Naive thymus-derived CD4-positive, alpha-beta T cell (primary cell): ENCODE data around the gene NFKB2. TPM values are rescaled to one million over a fixed set of nuclear protein-coding genes. Genes with fewer than 3 reads are reported as not detected.
A peak's percentile ranks its signal among the peaks of the same experiment; 100 is the strongest.

Source experiments
- ATAC-seq: fragments of 150-1000 bp; cut with Tn5 transposase; 2 replicates; pipeline ENCODE4 v1.10.0; 2021; ENCODE audit warnings: mild to moderate bottlenecking, moderate library complexity
- CTCF ChIA-PET: fragments of 350-600 bp; sonication (Branson Sonifier 250); formaldehyde crosslinking; loops from one replicate; lab custom pipeline; 2021; ENCODE audit warnings: antibody characterized with exemption; lab: Charles Lee
- POLR2A ChIA-PET: fragments of 350-600 bp; sonication (Branson Sonifier 250); formaldehyde crosslinking; loops from one replicate; lab custom pipeline; 2021; ENCODE audit warnings: antibody characterized with exemption, inconsistent platforms; lab: Charles Lee
- DNase-seq, 9 donors: peaks; one replicate each; pipeline versions ENCODE4 v3.0.0 to v3.0.0-alpha.2; 2020 to 2022; ENCODE audit warnings: mixed read lengths in 1 of 9
- H3K27ac ChIP-seq: one replicate; pipeline ENCODE4 v1.7.0; 2013; ENCODE audit warnings: mild to moderate bottlenecking, low read depth, low read length, moderate library complexity
- H3K27me3 ChIP-seq, 2 donors: one replicate each; pipeline ENCODE4 v1.7.0; 2013; ENCODE audit warnings: low read length in 2 of 2, mild to moderate bottlenecking in 2 of 2, moderate library complexity in 2 of 2; ENCODE audit not compliant: control insufficient read depth in 2 of 2, insufficient read depth in 2 of 2
- H3K36me3 ChIP-seq, 3 experiments: 1 replicate in 2 of 3; 2 replicates in 1 of 3; pipeline ENCODE4 v1.7.0; 2013; ENCODE audit warnings: low read length in 3 of 3, mild to moderate bottlenecking in 3 of 3, moderate library complexity in 1 of 3; ENCODE audit not compliant: insufficient read depth in 3 of 3, control insufficient read depth in 2 of 3
- H3K4me1 ChIP-seq, 2 donors: one replicate each; pipeline ENCODE4 v1.7.0; 2013; ENCODE audit warnings: low read length in 2 of 2, mild to moderate bottlenecking in 2 of 2, moderate library complexity in 1 of 2; ENCODE audit not compliant: control insufficient read depth in 2 of 2, insufficient read depth in 2 of 2
- H3K4me3 ChIP-seq: 2 replicates; pipeline ENCODE4 v1.7.0; 2013; ENCODE audit warnings: mild to moderate bottlenecking, low read length
- H3K9me3 ChIP-seq, 3 experiments: 1 replicate in 2 of 3; 2 replicates in 1 of 3; pipeline ENCODE4 v1.7.0; 2013; ENCODE audit warnings: low read length in 3 of 3; ENCODE audit not compliant: control insufficient read depth in 2 of 3
- H3K27ac Mint-ChIP-seq, 9 donors: one replicate each; pipeline ENCODE4 v1.8.0; 2020 to 2022; ENCODE audit warnings: mixed read lengths in 9 of 9, mild to moderate bottlenecking in 8 of 9, moderate library complexity in 5 of 9, inconsistent platforms in 2 of 9
- H3K27me3 Mint-ChIP-seq, 5 donors: one replicate each; pipeline ENCODE4 v1.8.0; 2021 to 2022; ENCODE audit warnings: mixed read lengths in 5 of 5, mild to moderate bottlenecking in 1 of 5
- H3K36me3 Mint-ChIP-seq, 5 donors: one replicate each; pipeline ENCODE4 v1.8.0; 2020 to 2022; ENCODE audit warnings: mixed read lengths in 5 of 5, mild to moderate bottlenecking in 3 of 5, inconsistent platforms in 1 of 5
- H3K4me1 Mint-ChIP-seq, 7 donors: one replicate each; pipeline ENCODE4 v1.8.0; 2020 to 2022; ENCODE audit warnings: mixed read lengths in 7 of 7, mild to moderate bottlenecking in 3 of 7, inconsistent platforms in 1 of 7
- H3K4me3 Mint-ChIP-seq, 10 donors: one replicate each; pipeline ENCODE4 v1.8.0; 2020 to 2022; ENCODE audit warnings: mild to moderate bottlenecking in 10 of 10, mixed read lengths in 10 of 10, moderate library complexity in 6 of 10, inconsistent platforms in 2 of 10
- H3K9me3 Mint-ChIP-seq, 11 donors: one replicate each; pipeline ENCODE4 v1.8.0; 2020 to 2022; ENCODE audit warnings: mixed read lengths in 11 of 11, mild to moderate bottlenecking in 4 of 11, inconsistent platforms in 1 of 11, moderate library complexity in 1 of 11
- intact Hi-C, 2 donors: fragments of 100-400 bp; cut with micrococcal nuclease; formaldehyde crosslinking; loops; one replicate each; pipeline ENCODE4 v1.15.1; 2023
- polyA plus RNA-seq, 2 donors: library from polyadenylated mRNA; unstranded; fragments of 300-500 nt; fragmentation: Illumina TruSeq; gene quantifications; one replicate each; pipeline ENCODE4 v1.2.3, GENCODE V29; 2021
- total RNA-seq, 6 experiments: library from RNA in 5 of 6; stranded (reverse) in 5 of 6; gene quantifications; 1 replicate in 5 of 6; 2 replicates in 1 of 6; pipeline ENCODE4 v1.2.3 and lab custom pipeline; 2021 to 2026

Gene NFKB2
- total and polyA plus RNA-seq, 7 experiments from 2014 or later, result 8.7 to 271 (median 147) TPM

GRCh38 chr10:102416283-102416682 lies 20.8 kb downstream of the NFKB2 start:
- no peak for DNase-seq
- peaks cover 14 to 46% (median 37%) of the 10 kb centered on the region in 7 donors for H3K4me1 Mint-ChIP-seq
- no peaks in the 10 kb centered on the region for H3K36me3 Mint-ChIP-seq
- H3K4me3 Mint-ChIP-seq, result peak overlapping the region in 2 of 10 donors; percentile 26 to 48
- peaks cover 26 to 42% (median 30%) of the 10 kb centered on the region in 5 donors for H3K27me3 Mint-ChIP-seq
- H3K4me3 ChIP-seq, result no peak overlapping the region
- peaks cover 0 to 4% of the 10 kb centered on the region in 2 donors for H3K27me3 ChIP-seq
- ATAC-seq, result no peak
- H3K27ac ChIP-seq, result no peak overlapping the region
- intact Hi-C loops, result no loop called here
- H3K9me3 Mint-ChIP-seq, result peaks cover 0 to 9% (median 0%) of the 10 kb centered on the region in 11 donors
- no peak overlapping the region for H3K27ac Mint-ChIP-seq
- POLR2A ChIA-PET, result no interaction called here
- no peaks in the 10 kb centered on the region for H3K9me3 ChIP-seq
- no peaks in the 10 kb centered on the region for H3K36me3 ChIP-seq
- CTCF ChIA-PET, result no interaction called here
- peaks cover 16 to 23% of the 10 kb centered on the region in 2 donors for H3K4me1 ChIP-seq

- no peak overlapping the region for H3K27ac ChIP-seq
- no peak overlapping the region for H3K4me3 Mint-ChIP-seq
- no peaks in the 10 kb centered on the region for H3K36me3 Mint-ChIP-seq
- peaks cover 0 to 4% of the 10 kb centered on the region in 2 donors for H3K27me3 ChIP-seq
- DNase-seq, result peak in 1 of 9 donors; percentile 21
- CTCF ChIA-PET, result no interaction called here
- H3K9me3 ChIP-seq, result no peaks in the 10 kb centered on the region
- H3K36me3 ChIP-seq, result no peaks in the 10 kb centered on the region
- H3K9me3 Mint-ChIP-seq, result peaks cover 0 to 9% (median 0%) of the 10 kb centered on the region in 11 donors
- H3K27ac Mint-ChIP-seq, result no peak overlapping the region
- no peak overlapping the region for H3K4me3 ChIP-seq
- peaks cover 16 to 23% of the 10 kb centered on the region in 2 donors for H3K4me1 ChIP-seq
- peaks cover 12 to 43% (median 32%) of the 10 kb centered on the region in 7 donors for H3K4me1 Mint-ChIP-seq
- POLR2A ChIA-PET, result no interaction called here
- ATAC-seq, result no peak
- intact Hi-C loops, result no loop called here
- peaks cover 23 to 39% (median 27%) of the 10 kb centered on the region in 5 donors for H3K27me3 Mint-ChIP-seq
These were observed 21.2 kb downstream of the NFKB2 start for GRCh38 chr10:102416695-102417094.

- ATAC-seq (no peak), DNase-seq (peak in 1 of 9 donors; percentile 23)
- intact Hi-C loops, result no loop called here
- Mint-ChIP-seq H3K27ac (peak within 1 kb of the TSS in 7 of 9 donors; percentile 24 to 82 (median 62)), H3K36me3 (no peaks in the 10 kb centered on the region), H3K4me1 (peaks cover 17 to 46% (median 33%) of the 10 kb centered on the region in 7 donors), H3K27me3 (peaks cover 22 to 32% (median 26%) of the 10 kb centered on the region in 5 donors), H3K4me3 (peak within 1 kb of the TSS; percentile 94 to 99 (median 98)), H3K9me3 (peaks cover 0 to 9% (median 0%) of the 10 kb centered on the region in 11 donors)
- CTCF ChIA-PET, result no interaction called here
- H3K4me1 ChIP-seq, result peaks cover 26 to 33% of the 10 kb centered on the region in 2 donors
- no peak within 1 kb of the TSS for H3K27ac ChIP-seq
- peak within 1 kb of the TSS; percentile 93 for H3K4me3 ChIP-seq
- no peaks in the 10 kb centered on the region for H3K9me3 ChIP-seq
- H3K27me3 ChIP-seq, result peaks cover 0 to 4% of the 10 kb centered on the region in 2 donors
- peaks cover 0 to 7% (median 0%) of the 10 kb centered on the region in 3 experiments for H3K36me3 ChIP-seq
- POLR2A ChIA-PET, result no interaction called here
These were observed 23.2 kb downstream of the NFKB2 start, which contains the start of gene PSD for GRCh38 chr10:102418622-102419268. TSS of gene PSD (minus strand) at chr10:102418785. CDS start at chr10:102417038, 1,747 bp downstream.

- Mint-ChIP-seq H3K4me1 (peaks cover 17 to 46% (median 33%) of the 10 kb centered on the region in 7 donors), H3K4me3 (peak overlapping the region; percentile 94 to 99 (median 98)), H3K9me3 (peaks cover 0 to 9% (median 0%) of the 10 kb centered on the region in 11 donors), H3K36me3 (no peaks in the 10 kb centered on the region), H3K27ac (peak overlapping the region in 7 of 9 donors; percentile 53 to 95 (median 76)), H3K27me3 (peaks cover 22 to 27% (median 26%) of the 10 kb centered on the region in 5 donors)
- DNase-seq (peak in 8 of 9 donors; percentile 53 to 89 (median 72)), ATAC-seq (peak; percentile 24)
- Histone ChIP-seq H3K27ac (no peak overlapping the region), H3K27me3 (peaks cover 0 to 4% of the 10 kb centered on the region in 2 donors), H3K4me1 (peaks cover 26 to 33% of the 10 kb centered on the region in 2 donors), H3K4me3 (peak overlapping the region; percentile 93), H3K36me3 (peaks cover 0 to 15% (median 0%) of the 10 kb centered on the region in 3 experiments), H3K9me3 (no peaks in the 10 kb centered on the region)
- CTCF ChIA-PET, result interaction anchor here (0.6 to 5.3 kb wide), 9 partner anchors 8 to 59 kb away, joined by 3 to 40 read pairs (median 7); partner anchors contain the start of genes CUEDC2 and NFKB2
- intact Hi-C loops, result loop anchor here (1.0 to 2.0 kb wide), 4 partner anchors 24 to 267 kb away; partner anchors contain the start of genes NFKB2 (in 1 of the 2) and NOLC1 (in 1 of the 2)
- POLR2A ChIA-PET, result interaction anchor here (0.8 to 6.3 kb wide), 10 partner anchors 9 to 225 kb away, joined by 3 to 133 read pairs (median 12); partner anchors contain the start of genes C10orf95, CUEDC2, NFKB2 and SUFU
These were observed 24.0 kb downstream of the NFKB2 start for GRCh38 chr10:102419269-102420180.

- Mint-ChIP-seq H3K36me3 (no peaks in the 10 kb centered on the region), H3K27me3 (peaks cover 22 to 27% (median 25%) of the 10 kb centered on the region in 5 donors), H3K4me3 (peak overlapping the region; percentile 94 to 99 (median 98)), H3K27ac (peak overlapping the region; percentile 91 to 97 (median 95)), H3K4me1 (peaks cover 17 to 46% (median 33%) of the 10 kb centered on the region in 7 donors), H3K9me3 (peaks cover 0 to 9% (median 0%) of the 10 kb centered on the region in 11 donors)
- CTCF ChIA-PET, result interaction anchor here (0.6 to 5.3 kb wide), 10 partner anchors 9 to 58 kb away, joined by 3 to 40 read pairs (median 6); partner anchors contain the start of genes CUEDC2 and NFKB2
- DNase-seq (peak in 1 of 9 donors; percentile 40), ATAC-seq (no peak)
- Histone ChIP-seq H3K27ac (peak overlapping the region; percentile 75), H3K9me3 (no peaks in the 10 kb centered on the region), H3K4me3 (peak overlapping the region; percentile 93), H3K36me3 (peaks cover 0 to 21% (median 0%) of the 10 kb centered on the region in 3 experiments), H3K4me1 (peaks cover 26 to 33% of the 10 kb centered on the region in 2 donors), H3K27me3 (peaks cover 0 to 4% of the 10 kb centered on the region in 2 donors)
- intact Hi-C loops, result loop anchor here (1.0 to 2.0 kb wide), 4 partner anchors 25 to 267 kb away; partner anchors contain the start of genes NFKB2 (in 1 of the 2) and NOLC1 (in 1 of the 2)
- POLR2A ChIA-PET, result interaction anchor here (0.6 to 6.3 kb wide), 12 partner anchors 10 to 312 kb away, joined by 3 to 133 read pairs (median 9); partner anchors contain the start of genes C10orf95, CUEDC2, NFKB2 and SUFU
These were observed 24.7 kb downstream of the NFKB2 start for GRCh38 chr10:102420181-102420713.
